A673 (cell line): ENCODE data around the gene BRPF3. TPM values are rescaled to one million over a fixed set of nuclear protein-coding genes. Genes with fewer than 3 reads are reported as not detected.

Experiments used
- Bru-seq: library from RNA; stranded (reverse); fragments of 400-500 nt; gene quantifications from one replicate; lab custom pipeline; 2021; lab: Mats Ljungman, UMichigan
- BruChase-seq, 2 experiments: library from RNA; stranded (reverse); fragments of 400-500 nt; gene quantifications; one replicate each; lab custom pipeline; 2021; lab: Mats Ljungman, UMichigan
- BruUV-seq: library from RNA; stranded (reverse); fragments of 400-500 nt; replicated peaks from 2 replicates; lab custom pipeline; 2021; lab: Mats Ljungman, UMichigan
- CTCF ChIA-PET: fragments of 300-600 bp; sonication (Branson Sonifier 250); formaldehyde crosslinking; loops from one replicate; lab custom pipeline; 2022; ENCODE audit warnings: antibody characterized with exemption; lab: Charles Lee
- POLR2A ChIA-PET: fragments of 300-600 bp; sonication (Branson Sonifier 250); formaldehyde crosslinking; loops from one replicate; lab custom pipeline; 2022; ENCODE audit warnings: antibody characterized with exemption; ENCODE audit not compliant: low non-redundant PET; lab: Charles Lee
- DNase-seq: peaks from one replicate; pipeline ENCODE4 v3.0.0-alpha.2; 2015; ENCODE audit warnings: low spot score
- H3K27ac ChIP-seq: fragments of 200-600 bp; sonication (generic); 2 replicates; pipeline ENCODE4 v1.5.1; 2016; ENCODE audit warnings: mixed run types, low read depth, mild to moderate bottlenecking, mixed read lengths, antibody characterized with exemption, low read length; ENCODE audit not compliant: poor library complexity, severe bottlenecking
- H3K27me3 ChIP-seq: fragments of 200-600 bp; sonication (generic); replicated peaks from 2 replicates; pipeline ENCODE4 v1.6.1; 2017; ENCODE audit warnings: mixed run types, low read depth, mild to moderate bottlenecking, mixed read lengths, antibody characterized with exemption, low read length; ENCODE audit not compliant: insufficient read depth, poor library complexity
- H3K36me3 ChIP-seq: fragments of 200-600 bp; sonication (generic); 2 replicates; pipeline ENCODE4 v1.6.1; 2016; ENCODE audit warnings: mixed run types, mild to moderate bottlenecking, mixed read lengths, antibody characterized with exemption, low read length; ENCODE audit not compliant: insufficient read depth, poor library complexity, severe bottlenecking
- H3K4me1 ChIP-seq: fragments of 200-600 bp; sonication (generic); 2 replicates; pipeline ENCODE4 v1.6.1; 2017; ENCODE audit warnings: mixed run types, mild to moderate bottlenecking, mixed read lengths, antibody characterized with exemption, low read length; ENCODE audit not compliant: insufficient read depth, poor library complexity, severe bottlenecking
- H3K4me3 ChIP-seq: fragments of 200-600 bp; sonication (generic); 2 replicates; pipeline ENCODE4 v1.5.1; 2016; ENCODE audit warnings: low read depth, mixed run types, mild to moderate bottlenecking, mixed read lengths, low read length; ENCODE audit not compliant: poor library complexity, severe bottlenecking
- H3K9me3 ChIP-seq: fragments of 200-600 bp; sonication (generic); 2 replicates; pipeline ENCODE4 v1.6.1; 2016; ENCODE audit warnings: mixed run types, low read depth, mild to moderate bottlenecking, mixed read lengths, antibody characterized with exemption, low read length; ENCODE audit not compliant: poor library complexity, severe bottlenecking
- EZH2 ChIP-seq: fragments of 200-600 bp; sonication (generic); IDR thresholded peaks from 2 replicates; pipeline ENCODE4 v1.6.1; 2017; ENCODE audit warnings: borderline replicate concordance, low read depth, mild to moderate bottlenecking, mixed read lengths, antibody characterized with exemption, low read length; ENCODE audit not compliant: poor library complexity, severe bottlenecking
- intact Hi-C: fragments of 100-400 bp; cut with micrococcal nuclease; formaldehyde crosslinking; loops from one replicate; pipeline ENCODE4 v1.10.0; 2022; ENCODE audit not compliant: unreplicated experiment
- long read RNA-seq: library from polyadenylated mRNA; stranded (forward); transcript quantifications from one replicate; pipeline ENCODE4 v2.0.0, GENCODE V29; 2022
- total RNA-seq: library from RNA; stranded (reverse); gene quantifications from 2 replicates; pipeline ENCODE4 v1.2.3, GENCODE V29; 2021
- TF ChIP-seq, protein P1 (sequence below): fragments of 300-800, 200-600 bp; sonication (generic); conservative IDR thresholded peaks from 2 replicates; pipeline ENCODE4 v1.5.1; 2017; ENCODE audit warnings: low read depth, mild to moderate bottlenecking, antibody characterized with exemption, low read length, moderate library complexity, mixed read lengths

BRPF3 gene
- 33.3 and 39.3 TPM in 2 replicates for total RNA-seq
- Bru-seq, nascent RNA, result percentile 82 among the genes with signal in this experiment
- percentile 80 among the genes with signal in this experiment for BruChase-seq, experiment 1, labeled RNA remaining after a 2-hour chase
- BruChase-seq, experiment 2, labeled RNA remaining after a 6-hour chase, result percentile 81 among the genes with signal in this experiment
- long read RNA-seq, full-length matches to known transcripts, result 7 of 38 reads
- long read RNA-seq, partial matches to known transcripts, result 8 of 38 reads
- long read RNA-seq, other reads (novel, unspliced or antisense), result 23 of 38 reads

- H3K27me3 ChIP-seq, result no peaks in the 10 kb centered on the region
- ChIA-PET POLR2A (no interaction called here), CTCF (interaction anchor here (0.5 kb wide), 1 partner anchor 1328 kb away, joined by 3 read pairs; no protein-coding TSS in a partner anchor)
- peaks cover 14% of the 10 kb centered on the region for H3K36me3 ChIP-seq
- peak within 1 kb of the TSS; percentile 96 for H3K27ac ChIP-seq
- intact Hi-C loops, result loop anchor here (2.0 to 10.0 kb wide), 2 partner anchors 71 to 167 kb away; no protein-coding TSS in a partner anchor
- BruUV-seq, result no TSS peak
- peaks cover 8% of the 10 kb centered on the region for H3K4me1 ChIP-seq
- TF ChIP-seq EZH2, result no peak
- TF ChIP-seq, protein P1, sequence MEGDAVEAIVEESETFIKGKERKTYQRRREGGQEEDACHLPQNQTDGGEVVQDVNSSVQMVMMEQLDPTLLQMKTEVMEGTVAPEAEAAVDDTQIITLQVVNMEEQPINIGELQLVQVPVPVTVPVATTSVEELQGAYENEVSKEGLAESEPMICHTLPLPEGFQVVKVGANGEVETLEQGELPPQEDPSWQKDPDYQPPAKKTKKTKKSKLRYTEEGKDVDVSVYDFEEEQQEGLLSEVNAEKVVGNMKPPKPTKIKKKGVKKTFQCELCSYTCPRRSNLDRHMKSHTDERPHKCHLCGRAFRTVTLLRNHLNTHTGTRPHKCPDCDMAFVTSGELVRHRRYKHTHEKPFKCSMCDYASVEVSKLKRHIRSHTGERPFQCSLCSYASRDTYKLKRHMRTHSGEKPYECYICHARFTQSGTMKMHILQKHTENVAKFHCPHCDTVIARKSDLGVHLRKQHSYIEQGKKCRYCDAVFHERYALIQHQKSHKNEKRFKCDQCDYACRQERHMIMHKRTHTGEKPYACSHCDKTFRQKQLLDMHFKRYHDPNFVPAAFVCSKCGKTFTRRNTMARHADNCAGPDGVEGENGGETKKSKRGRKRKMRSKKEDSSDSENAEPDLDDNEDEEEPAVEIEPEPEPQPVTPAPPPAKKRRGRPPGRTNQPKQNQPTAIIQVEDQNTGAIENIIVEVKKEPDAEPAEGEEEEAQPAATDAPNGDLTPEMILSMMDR, result peak; percentile 47; the same call in 1 of the 2 replicates
- H3K4me3 ChIP-seq, result peak within 1 kb of the TSS; percentile 70
- H3K9me3 ChIP-seq, result no peaks in the 10 kb centered on the region
- peak; percentile 84 for DNase-seq
Measured at GRCh38 chr6:36196113-36196879, at the start of gene BRPF3. TSS of gene BRPF3 (plus strand) at chr6:36196744. CDS start at chr6:36200323, 3,579 bp downstream.

DNA sequence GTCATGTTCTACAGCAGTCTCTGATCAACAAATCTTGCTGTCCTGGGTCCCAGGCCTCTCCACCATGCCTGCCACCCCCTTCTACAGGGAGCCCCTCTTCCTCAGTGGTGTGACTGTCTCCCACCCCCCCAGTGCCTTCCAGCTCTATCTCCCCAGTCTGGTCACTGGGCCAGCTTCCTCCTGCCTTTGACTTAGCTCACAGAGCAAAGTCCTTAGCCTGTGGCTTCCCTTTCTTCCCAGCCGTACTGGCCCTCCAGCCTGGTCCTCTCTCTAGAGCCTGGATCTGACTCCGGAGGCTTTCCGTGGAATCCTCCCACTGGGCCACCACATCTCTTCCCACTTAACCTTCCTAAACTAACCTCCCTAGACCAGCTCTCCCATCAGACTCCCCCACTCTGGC, 49.2 kb upstream of the BRPF3 start:
- ChIA-PET POLR2A (no interaction called here), CTCF (no interaction called here)
- no peaks in the 10 kb centered on the region for H3K36me3 ChIP-seq
- TF ChIP-seq, protein P1, result no peak
- TF ChIP-seq EZH2, result no peak
- H3K4me1 ChIP-seq, result peaks cover 8% of the 10 kb centered on the region
- no peak overlapping the region for H3K27ac ChIP-seq
- H3K4me3 ChIP-seq, result no peak overlapping the region
- H3K27me3 ChIP-seq, result no peaks in the 10 kb centered on the region
- no peaks in the 10 kb centered on the region for H3K9me3 ChIP-seq
- no TSS peak for BruUV-seq
- DNase-seq, result no peak
- intact Hi-C loops, result no loop called here

DNA sequence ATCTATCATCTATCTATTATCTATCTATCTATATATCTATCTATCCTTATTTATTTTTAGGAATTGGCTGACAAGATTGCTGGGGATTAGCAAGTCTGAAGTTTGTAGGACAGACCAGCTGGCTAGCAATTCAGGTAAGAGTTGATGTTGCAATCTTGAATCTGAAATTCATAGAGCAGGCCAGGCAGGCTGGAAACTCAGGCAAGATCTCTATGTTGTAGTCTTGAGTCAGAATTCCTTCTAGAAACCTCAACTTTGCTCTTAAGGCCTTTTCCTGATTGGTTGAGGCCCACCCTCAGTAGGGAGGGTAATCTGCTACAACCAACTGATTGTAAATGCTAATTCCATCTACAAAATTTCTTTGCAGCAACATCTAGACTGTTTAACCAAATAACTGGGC, 47.1 kb upstream of the BRPF3 start:
- Histone ChIP-seq H3K4me1 (peaks cover 8% of the 10 kb centered on the region), H3K27ac (no peak overlapping the region), H3K27me3 (no peaks in the 10 kb centered on the region), H3K4me3 (no peak overlapping the region), H3K9me3 (no peaks in the 10 kb centered on the region), H3K36me3 (no peaks in the 10 kb centered on the region)
- ChIA-PET CTCF (no interaction called here), POLR2A (no interaction called here)
- intact Hi-C loops, result no loop called here
- no peak for DNase-seq
- no peak for TF ChIP-seq EZH2
- TF ChIP-seq, protein P1, result no peak
- no TSS peak for BruUV-seq
